C4-2B (cell line): ENCODE data around the gene DSCAML1.

Experiments used
- H3K27ac ChIP-seq: fragments of 450-650 bp; 2 replicates; pipeline ENCODE4 v1.5.1; 2017
- ZFX ChIP-seq: fragments of 450-650 bp; IDR thresholded peaks from 2 replicates; pipeline ENCODE4 v1.6.1; 2017
- TF ChIP-seq, protein P1 (sequence below): fragments of 450-650 bp; conservative IDR thresholded peaks from 2 replicates; pipeline ENCODE4 v1.5.1; 2017; ENCODE audit warnings: mild to moderate bottlenecking

Gene DSCAML1

DNA sequence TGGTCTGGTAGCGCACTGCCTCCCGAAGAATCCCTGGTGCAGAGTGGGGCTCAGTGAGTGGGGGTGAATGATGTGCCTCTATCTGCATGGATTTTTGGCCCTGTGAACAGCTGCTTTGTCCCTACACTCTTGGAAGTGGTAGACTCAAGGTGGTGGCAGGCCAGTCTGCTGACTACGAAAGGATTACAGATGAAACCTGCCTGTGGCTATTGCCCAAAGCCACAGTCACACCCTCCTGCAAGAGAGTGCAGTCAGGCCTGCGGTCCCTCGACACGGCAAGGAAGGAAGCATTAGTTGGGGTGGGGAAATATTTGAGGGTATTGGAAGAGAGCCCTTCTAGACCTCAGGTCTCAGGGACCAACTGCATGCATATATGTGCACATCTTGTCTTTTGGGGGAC is 63.7 kb downstream of the DSCAML1 start:
- H3K27ac ChIP-seq, result no peak overlapping the region
- TF ChIP-seq, protein P1, sequence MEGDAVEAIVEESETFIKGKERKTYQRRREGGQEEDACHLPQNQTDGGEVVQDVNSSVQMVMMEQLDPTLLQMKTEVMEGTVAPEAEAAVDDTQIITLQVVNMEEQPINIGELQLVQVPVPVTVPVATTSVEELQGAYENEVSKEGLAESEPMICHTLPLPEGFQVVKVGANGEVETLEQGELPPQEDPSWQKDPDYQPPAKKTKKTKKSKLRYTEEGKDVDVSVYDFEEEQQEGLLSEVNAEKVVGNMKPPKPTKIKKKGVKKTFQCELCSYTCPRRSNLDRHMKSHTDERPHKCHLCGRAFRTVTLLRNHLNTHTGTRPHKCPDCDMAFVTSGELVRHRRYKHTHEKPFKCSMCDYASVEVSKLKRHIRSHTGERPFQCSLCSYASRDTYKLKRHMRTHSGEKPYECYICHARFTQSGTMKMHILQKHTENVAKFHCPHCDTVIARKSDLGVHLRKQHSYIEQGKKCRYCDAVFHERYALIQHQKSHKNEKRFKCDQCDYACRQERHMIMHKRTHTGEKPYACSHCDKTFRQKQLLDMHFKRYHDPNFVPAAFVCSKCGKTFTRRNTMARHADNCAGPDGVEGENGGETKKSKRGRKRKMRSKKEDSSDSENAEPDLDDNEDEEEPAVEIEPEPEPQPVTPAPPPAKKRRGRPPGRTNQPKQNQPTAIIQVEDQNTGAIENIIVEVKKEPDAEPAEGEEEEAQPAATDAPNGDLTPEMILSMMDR, result no peak
- no peak for TF ChIP-seq ZFX

DNA sequence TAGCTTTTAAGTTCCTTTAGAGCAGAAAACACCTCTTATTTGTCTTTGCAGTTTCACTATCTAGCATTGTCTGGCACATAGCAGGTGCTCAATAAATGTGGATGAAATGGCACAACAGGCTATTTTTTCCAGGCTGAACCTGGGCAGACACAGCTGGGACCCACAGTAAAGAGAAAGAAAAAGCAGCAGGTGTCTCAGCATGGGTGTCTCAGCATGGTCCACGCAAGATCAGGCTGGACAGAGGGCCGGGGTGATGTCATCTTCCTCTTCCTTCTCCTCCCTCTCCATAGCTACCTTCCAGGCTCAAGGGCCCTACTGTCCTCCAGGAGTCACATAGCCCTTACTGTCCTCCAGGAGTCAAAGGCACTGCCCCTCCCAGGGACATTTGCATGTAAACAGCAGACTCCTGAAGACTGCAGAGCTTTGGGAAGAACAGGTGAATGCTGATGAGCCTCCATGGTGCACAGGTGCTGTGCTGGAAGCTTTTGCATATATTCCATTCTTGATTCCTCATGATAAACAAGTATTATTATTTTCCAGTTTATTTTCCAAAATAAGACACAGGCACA is 65.2 kb downstream of the DSCAML1 start:
- TF ChIP-seq, protein P1, result no peak
- no peak for TF ChIP-seq ZFX
- H3K27ac ChIP-seq, result no peak overlapping the region

DNA sequence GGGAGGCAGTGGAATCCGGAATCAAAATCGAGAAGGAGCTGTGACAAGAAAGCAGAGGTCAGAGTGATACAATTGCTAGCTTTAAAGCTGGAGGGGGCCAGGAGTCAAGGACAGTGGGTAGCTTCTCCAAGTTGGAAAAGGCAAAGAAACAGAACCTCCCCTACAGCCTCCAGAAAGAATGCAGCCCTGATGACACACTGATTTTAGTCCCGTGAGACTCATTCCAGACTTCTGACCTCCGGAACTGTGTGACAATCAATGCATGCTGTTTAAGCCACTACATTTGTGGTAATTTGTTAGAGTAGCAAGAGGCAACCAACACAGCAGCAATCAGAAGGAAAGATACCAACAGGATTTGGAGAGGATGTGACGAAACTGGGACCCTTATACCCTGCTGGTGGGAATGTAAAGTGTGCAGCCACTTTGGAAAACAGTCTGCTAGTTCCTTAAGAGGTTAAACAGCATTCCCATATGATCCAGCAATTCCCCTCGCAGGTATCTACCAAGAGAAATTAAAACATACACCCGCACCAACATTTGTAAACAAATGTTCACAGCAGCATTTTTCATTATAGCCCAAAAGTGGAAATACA is 66.7 kb downstream of the DSCAML1 start:
- TF ChIP-seq, protein P1, result no peak
- TF ChIP-seq ZFX, result no peak
- H3K27ac ChIP-seq, result no peak overlapping the region

DNA sequence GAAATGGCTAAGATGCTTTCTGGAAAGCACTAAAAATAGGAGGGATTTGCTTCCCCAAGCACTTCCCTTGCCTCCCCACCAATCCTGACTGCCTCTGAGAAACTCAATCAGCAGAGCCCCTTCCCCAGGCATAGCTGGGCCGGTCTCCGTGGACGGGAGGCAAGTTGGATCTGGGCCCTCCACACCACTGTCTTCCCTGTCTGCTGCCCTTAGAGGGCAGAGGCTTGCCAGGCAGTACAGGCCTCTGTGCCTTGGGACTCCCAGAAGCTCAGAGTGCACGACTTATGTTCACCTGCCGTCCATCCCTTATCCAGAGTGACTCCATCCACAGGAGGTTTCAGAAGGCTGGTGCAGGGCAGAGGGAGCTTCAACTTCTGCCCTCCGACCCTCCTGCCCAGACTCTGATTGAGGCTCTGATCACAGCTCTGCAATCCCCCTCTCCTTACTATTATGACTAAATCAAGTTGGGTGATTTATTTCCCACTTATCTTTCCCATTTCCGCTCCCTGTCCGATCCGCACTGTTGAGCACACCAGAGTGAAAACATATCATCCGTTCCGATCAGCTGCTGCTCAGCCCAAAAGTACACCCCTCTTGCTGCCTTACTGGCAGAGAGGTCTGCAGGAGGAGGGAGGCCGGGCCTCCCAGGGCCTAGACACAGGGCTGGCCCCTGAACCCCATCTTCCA is 71.8 kb downstream of the DSCAML1 start:
- no peak for TF ChIP-seq ZFX
- TF ChIP-seq, protein P1, result no peak
- no peak overlapping the region for H3K27ac ChIP-seq

DNA sequence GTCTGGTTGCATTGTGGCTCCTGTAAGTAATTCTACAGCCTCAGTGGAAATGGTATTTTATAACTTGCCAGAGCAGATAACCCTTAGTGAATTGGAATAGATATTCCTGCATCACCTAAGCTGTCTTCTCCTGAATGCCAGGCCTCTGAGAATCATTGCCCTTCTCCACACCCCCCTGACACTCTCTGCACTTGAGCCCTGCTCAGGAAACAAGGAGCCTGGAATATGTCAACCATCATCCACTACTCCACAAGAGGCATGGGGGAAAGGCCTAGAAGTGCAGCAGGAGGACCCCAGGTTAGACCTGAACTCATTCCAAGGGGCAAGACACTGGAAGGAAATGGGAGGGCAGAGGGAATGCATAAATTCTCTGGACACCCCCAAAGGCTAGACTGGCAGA is 72.4 kb downstream of the DSCAML1 start:
- no peak overlapping the region for H3K27ac ChIP-seq
- TF ChIP-seq, protein P1, result no peak
- TF ChIP-seq ZFX, result no peak

DNA sequence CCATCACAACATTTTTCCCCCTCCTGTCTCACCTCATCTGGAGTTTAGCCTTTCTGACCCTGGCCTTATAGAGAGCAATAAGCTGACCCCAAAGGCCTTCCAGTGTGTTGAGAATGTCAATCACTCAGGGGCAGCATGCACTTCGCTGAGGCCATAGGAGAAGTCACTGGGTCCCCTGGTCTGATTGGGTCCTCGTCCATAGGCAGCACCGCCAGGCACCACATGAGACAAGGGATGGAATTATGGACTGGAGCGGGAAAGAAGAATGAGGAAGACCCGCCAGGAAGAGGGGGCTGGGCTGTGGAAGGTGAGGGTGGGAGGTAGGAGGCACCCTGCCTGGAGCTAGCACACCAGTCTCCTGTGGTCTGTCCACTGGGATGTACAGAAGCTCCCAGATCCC is 72.9 kb downstream of the DSCAML1 start:
- TF ChIP-seq, protein P1, result no peak
- no peak for TF ChIP-seq ZFX
- H3K27ac ChIP-seq, result no peak overlapping the region

DNA sequence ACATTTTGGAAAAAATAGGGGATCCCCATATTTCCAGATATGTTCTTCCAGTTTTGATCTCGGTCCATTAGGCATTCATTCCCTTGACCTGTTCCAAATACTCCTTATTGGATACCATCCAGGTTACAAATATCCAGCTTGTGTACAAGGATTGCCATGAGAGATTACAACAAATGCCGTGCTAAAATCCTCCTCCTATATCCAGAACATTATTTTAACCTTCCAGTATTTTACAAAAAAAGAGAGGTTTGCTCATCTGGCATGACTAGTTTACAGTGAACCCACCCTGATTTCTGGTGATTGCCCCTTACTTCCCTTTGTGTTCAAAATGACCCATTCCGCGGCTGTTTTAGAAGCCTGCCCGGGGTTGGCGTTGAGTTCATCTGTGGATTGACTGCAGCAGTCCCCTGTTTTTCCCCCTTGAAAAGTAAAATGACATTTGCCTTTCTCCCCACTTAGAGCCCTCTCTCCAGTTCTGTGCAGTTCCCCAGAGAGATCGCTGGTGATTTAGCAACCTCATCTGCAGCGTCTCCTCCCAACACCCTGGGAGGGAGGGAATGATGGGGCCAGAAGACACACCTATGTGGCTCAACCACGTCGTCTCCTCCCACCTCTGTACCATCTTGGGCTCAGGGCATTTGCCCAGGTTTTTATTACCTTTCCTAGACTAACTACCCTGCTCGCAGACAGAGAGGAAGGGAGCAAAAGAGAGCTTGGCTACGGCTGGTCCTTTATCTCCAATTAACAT is 73.6 kb downstream of the DSCAML1 start:
- H3K27ac ChIP-seq, result no peak overlapping the region
- TF ChIP-seq, protein P1, result no peak
- TF ChIP-seq ZFX, result no peak
